PC-9 (cell line): ENCODE results near the gene PHAF1.

ENCODE experiments used
- EZH2 ChIP-seq: fragments of 200-600 bp; sonication (generic); IDR thresholded peaks from 2 replicates; pipeline ENCODE4 v1.8.0; 2017; ENCODE audit warnings: antibody characterized with exemption, low read depth
- TF ChIP-seq, protein P1 (sequence below): fragments of 200-600 bp; sonication (generic); conservative IDR thresholded peaks from 2 replicates; pipeline ENCODE4 v1.6.1; 2017; ENCODE audit warnings: mixed run types, antibody characterized with exemption, mild to moderate bottlenecking, moderate library complexity

DNA sequence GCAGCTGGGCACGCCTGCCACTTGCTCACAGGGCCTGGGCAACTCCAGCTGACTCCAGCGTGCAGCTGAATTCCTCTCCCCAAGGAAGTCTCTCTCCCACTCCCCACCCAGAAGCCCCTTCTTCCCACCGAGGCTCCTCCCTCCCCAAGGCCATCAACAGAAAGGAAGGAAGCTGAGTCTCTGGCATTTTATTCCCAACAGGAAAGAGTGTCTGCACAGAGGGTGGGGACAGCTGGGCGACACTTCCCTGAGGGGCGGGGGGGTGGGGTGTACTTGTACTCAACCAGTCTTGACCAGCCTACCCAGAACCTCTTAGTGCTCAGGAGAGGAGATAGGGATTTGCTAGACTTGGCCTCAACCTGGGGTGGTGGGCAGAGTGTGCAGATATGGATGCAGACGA is 80.3 kb downstream of the PHAF1 start, which contains the start of gene EXOC3L1:
- TF ChIP-seq, protein P1, sequence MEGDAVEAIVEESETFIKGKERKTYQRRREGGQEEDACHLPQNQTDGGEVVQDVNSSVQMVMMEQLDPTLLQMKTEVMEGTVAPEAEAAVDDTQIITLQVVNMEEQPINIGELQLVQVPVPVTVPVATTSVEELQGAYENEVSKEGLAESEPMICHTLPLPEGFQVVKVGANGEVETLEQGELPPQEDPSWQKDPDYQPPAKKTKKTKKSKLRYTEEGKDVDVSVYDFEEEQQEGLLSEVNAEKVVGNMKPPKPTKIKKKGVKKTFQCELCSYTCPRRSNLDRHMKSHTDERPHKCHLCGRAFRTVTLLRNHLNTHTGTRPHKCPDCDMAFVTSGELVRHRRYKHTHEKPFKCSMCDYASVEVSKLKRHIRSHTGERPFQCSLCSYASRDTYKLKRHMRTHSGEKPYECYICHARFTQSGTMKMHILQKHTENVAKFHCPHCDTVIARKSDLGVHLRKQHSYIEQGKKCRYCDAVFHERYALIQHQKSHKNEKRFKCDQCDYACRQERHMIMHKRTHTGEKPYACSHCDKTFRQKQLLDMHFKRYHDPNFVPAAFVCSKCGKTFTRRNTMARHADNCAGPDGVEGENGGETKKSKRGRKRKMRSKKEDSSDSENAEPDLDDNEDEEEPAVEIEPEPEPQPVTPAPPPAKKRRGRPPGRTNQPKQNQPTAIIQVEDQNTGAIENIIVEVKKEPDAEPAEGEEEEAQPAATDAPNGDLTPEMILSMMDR = no peak
- TF ChIP-seq EZH2 = no peak
